GM18870 (cell line): Measurements from ENCODE around the gene ADAM15.

ENCODE experiments used
- ATAC-seq: cut with Tn5 transposase; IDR thresholded peaks from one replicate; pipeline ENCODE4 v1.9.1; 2021; ENCODE audit warnings: moderate library complexity; ENCODE audit not compliant: unreplicated experiment

ADAM15 gene

DNA sequence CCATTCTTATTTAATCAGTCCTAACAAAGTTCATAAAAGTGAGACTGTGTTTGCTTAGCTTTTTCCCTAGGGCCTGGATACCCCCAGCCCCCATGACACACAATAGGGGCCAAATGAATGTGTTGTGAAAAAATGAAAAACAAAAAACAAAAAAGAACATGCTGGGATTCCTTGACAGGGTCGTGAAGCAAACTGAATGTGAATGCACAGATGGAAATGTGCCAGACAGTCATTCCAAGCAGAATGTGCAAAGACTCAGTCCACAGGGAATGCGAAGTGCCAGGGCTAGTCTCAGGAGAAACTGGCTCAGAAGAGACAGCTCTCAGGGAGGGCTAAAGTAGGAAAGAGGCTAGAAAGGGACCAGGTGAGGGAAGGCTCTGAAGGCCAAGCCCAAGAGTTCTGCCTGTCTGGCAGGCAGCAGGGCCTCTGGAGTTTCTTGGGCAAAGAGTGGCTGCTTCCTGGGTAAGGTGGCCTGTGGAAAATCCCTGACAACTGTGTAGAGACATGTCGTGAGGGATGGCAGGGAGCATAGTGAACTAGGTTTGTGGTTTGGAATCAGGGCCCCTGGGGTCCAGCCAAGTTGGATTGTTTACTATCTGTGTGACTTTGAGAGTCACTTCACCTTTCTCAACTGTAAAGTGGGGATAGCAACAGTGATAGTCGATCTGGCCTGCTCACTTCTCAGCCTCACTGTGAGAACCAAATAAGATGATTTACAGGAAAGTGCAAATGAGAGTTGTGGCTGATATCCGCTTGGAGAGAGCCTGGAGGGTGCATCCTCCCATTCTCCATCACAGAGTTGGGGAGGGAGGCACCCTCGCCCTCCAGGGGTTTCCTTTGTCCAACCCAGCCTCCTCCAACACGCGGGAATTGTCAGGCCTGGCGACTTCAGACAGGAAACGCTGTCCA, 1.2 kb upstream of the ADAM15 start:
- no peak for ATAC-seq

DNA sequence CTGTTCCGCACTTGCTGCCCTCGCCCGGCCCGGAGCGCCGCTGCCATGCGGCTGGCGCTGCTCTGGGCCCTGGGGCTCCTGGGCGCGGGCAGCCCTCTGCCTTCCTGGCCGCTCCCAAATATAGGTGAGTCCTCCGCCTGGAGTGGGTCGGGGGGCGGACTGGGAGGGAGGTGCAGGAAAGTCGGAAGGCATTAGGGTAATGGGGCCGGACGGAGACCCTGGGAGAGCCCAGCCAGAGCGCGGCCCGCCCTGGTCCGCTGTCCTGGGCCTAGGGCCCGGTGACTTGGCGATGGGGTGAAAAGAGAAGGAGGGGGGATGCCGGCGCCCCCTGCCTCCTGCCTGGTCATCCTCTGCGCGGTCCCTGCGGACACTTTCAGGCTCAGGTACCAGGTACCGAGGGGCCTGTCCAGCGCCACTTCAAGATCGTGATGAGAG, 243 bp downstream of the ADAM15 start:
- no peak for ATAC-seq

DNA sequence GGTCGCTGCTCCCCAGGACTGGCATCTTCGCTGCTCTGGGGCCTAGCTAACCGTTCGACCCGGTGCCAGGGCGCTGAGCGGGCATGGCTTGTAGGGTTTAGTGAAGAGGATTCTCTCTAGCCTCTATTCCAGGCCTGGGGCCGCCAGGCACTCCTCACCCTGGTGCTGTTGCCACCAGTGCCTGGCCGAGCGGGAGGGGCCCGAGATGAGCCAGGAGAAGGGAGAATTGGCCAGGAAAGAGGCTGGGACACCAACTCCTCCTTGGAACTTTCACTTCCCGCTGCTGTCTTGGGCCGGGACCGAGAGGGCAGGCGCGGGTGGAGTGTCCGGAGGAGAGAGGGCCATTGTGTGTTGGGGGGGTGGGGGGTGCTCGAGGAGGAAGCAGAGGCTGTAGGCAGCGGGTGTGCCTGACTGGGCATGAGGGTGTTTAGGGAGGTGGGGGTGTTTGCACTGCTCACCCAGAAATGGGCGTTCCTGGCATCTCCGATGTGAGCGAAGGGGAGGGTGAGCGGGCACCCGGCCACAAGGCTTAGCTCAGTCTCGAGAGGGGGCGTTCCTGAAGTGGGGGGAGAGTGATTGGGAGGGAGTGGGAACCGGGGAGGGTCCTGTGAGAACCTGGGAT, 772 bp downstream of the ADAM15 start:
- no peak for ATAC-seq

DNA sequence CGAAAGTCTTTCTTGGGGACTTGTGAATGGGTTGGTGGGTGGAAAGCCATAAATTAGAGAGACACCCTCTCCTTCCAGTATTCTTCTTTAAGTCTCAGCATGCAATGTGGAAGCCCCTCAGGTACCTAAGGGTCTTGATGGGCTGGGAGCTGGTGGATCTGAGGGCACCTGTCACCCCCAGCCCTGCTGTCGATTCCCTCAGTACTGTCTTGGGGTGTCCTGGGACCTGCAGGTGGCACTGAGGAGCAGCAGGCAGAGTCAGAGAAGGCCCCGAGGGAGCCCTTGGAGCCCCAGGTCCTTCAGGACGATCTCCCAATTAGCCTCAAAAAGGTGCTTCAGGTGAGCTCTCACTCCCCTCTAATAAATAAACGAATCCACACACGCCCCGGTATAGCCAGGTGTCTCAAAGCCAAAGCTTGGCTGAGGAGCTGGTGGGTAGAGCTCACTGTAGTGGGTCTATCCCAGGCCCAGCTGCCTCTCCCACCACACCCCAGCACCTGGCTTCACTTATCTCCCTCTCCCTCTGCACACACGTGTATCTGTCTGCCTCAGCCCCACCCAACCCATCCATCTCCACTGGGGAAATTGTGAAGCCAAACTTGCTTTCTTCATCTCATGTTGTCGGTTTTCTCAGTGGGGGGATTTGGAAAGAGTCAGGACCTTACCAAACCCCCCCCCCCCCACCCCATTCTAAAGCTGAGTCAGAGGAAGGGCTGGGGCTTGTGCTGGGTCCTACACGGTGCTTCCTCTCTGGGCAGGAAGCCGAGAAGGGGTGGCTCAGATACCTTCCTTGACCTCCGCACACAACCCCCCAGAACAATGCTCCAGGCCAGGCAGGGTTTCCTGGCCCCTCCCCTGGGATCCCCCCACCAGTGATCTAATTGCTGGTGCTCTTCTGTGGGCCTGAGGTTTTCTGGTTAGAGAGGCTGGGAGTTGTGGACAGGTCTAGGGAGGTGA, 1.6 kb downstream of the ADAM15 start:
- ATAC-seq, result no peak

DNA sequence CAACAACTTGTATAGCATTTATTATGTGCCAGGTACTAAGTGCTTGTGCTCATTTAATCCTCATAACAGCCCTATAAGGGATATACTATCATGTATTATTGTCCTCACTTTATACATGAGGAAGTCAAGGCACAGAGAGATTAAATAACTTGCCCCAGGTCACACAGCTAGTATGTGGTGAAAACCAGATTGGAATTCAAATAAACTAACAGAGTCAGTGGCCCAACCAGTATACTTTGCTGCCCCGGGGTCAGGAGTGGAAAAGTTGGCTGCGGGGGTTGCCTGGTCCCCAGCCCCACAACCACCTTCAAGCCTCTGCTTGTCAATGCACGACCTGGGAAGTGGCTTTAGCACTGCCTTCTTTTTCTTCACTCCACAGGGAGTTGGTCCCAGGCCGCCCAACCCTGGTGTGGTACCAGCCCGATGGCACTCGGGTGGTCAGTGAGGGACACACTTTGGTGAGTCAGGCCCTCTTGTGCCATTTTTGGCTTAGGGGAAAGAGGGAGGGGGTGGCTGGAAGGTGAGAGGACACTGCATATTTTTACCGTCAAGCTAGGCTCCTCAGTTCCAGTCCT, 2.5 kb downstream of the ADAM15 start:
- no peak for ATAC-seq

DNA sequence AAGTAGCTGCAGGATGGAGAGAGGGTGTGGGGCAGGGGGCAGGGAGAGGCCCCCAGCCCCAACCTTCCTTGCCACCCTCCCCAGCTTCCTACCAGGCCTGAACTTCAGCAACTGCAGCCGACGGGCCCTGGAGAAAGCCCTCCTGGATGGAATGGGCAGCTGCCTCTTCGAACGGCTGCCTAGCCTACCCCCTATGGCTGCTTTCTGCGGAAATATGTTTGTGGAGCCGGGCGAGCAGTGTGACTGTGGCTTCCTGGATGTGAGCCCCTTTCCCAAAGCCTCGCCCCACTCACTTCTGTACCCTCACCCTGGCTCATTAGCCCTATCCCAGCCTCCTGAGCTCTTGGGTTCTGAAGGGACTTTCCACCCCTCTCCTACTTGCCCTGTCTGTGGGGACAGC, 6.0 kb downstream of the ADAM15 start:
- no peak for ATAC-seq

DNA sequence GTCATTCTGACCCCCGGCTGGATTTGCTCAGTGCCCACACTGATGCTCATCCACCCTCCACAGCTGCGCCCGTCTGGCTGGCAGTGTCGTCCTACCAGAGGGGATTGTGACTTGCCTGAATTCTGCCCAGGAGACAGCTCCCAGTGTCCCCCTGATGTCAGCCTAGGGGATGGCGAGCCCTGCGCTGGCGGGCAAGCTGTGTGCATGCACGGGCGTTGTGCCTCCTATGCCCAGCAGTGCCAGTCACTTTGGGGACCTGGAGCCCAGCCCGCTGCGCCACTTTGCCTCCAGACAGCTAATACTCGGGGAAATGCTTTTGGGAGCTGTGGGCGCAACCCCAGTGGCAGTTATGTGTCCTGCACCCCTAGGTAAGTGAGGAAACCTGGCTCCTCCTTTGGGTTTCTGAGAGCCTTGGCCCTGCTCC, 6.7 kb downstream of the ADAM15 start:
- no peak for ATAC-seq

DNA sequence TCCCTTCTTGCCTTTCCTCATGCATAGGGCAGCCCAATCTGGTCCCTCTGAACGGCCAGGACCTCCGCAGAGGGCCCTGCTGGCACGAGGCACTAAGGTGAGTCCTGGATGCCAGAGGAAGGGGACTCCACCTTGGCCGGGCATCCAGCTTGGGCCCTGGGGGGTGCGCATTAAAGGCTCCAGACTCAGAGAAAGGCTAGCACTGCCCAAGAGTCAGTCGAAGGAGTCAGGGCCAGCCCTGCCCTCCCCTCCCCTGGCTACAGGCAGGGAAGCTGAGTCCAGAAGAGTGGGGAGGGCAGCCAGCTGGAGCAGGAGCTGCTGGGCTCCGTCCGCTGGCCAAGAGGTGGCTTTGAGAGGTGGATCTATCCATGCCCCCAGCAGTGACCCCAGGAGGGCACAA, 9.6 kb downstream of the ADAM15 start:
- no peak for ATAC-seq

DNA sequence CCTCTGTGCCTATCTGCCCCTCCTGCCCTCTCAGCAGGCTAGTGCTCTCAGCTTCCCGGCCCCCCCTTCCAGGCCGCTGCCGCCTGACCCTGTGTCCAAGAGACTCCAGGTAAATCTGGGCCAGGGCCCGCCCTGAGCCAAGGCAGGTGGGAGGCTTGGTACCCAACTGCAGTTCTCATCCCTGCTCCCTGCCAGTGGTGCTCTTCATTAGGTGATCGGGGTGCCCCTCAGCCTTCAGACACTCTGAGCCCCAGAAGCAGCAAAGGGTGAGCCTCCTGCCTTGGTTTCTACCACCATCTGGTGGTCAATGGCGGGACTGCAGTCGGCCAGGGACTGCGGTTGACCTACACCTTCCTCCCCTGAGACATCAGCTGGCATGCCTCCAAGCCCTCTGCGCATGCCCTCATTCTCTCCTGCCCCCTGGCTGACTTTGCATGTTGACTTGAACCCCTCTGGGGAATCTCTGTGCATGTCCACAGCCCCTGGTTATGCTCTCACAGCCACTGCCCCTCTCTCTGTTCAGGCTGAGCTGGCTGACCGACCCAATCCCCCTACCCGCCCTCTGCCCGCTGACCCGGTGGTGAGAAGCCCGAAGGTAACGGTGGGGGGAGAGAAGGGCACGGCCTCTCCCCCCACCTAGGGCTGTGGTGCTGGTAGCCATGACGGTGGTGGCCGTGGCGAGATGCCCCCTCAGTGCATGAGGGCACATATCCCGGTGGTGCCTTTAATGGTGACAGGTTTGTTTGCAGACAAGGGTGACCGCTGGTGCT, 10.4 kb downstream of the ADAM15 start:
- no peak for ATAC-seq

DNA sequence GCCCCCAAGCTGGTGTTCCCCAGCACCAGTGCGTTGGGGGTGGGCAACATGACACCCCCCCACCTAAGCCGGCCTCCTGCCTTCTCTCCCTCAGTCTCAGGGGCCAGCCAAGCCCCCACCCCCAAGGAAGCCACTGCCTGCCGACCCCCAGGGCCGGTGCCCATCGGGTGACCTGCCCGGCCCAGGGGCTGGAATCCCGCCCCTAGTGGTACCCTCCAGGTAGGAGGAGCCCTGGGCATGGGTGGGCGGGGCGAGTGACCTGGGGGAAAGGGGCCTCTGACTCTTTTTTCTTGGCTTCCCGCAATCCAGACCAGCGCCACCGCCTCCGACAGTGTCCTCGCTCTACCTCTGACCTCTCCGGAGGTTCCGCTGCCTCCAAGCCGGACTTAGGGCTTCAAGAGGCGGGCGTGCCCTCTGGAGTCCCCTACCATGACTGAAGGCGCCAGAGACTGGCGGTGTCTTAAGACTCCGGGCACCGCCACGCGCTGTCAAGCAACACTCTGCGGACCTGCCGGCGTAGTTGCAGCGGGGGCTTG, 11.1 kb downstream of the ADAM15 start:
- no peak for ATAC-seq

DNA sequence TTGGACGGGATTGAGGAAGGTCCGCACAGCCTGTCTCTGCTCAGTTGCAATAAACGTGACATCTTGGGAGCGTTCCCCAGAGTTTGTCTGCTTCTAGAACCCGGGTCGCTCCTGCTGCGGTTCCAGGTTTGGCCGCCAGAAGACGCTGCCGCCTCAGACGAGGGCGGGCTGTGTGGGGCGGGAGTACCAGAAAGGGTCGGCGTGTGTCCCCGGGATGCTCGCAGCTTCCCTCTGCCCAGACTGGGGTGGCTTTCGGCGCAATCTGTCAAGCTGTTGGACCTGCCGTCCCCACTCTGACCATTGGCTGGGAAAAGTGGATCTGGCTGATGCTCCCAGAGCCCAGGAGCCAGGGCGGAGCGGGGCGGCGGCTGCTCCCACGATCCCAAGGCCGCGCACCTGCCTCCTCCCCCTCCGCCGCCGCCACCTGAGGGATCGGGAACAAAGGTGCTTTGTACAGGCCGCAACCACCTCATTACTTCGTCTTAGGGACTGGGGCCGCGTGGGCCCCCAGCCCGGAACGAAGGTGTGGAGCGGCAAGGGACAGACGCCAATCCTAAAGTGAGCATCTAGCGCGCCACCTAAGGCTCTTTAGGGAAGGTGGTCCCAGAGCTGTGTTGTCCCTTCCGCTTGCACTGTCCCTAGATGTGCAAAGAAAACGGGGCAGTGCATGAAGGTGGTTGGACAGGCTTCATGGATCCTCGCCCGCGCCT, 11.7 kb downstream of the ADAM15 start:
- no peak for ATAC-seq

DNA sequence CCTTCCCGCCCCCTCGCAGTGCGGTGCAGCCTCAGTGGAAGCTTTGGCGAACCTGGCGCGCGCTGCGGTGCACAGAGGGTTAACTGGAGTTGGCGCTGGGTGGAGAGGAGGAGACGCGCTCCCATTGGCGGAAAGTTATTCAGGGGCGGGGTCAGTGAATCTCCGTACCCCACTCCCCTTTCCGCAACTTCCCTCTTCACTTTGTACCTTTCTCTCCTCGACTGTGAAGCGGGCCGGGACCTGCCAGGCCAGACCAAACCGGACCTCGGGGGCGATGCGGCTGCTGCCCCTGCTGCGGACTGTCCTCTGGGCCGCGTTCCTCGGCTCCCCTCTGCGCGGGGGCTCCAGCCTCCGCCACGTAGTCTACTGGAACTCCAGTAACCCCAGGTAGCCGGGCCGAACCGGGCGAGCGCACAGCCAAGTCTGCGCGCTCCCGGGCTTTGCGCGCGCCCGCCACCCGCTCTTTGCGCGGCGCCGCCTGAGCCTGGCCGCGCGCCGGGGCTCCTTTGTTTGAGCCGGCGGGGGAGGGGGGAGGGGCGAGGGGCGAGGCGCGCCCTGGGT, 12.5 kb downstream of the ADAM15 start, which contains the start of gene EFNA4:
EFNA4 (plus strand) TSS at position 191 of the 561 bp plus-strand sequence; CDS start at position 275, 84 bp downstream.
- ATAC-seq, result peak; percentile 56

DNA sequence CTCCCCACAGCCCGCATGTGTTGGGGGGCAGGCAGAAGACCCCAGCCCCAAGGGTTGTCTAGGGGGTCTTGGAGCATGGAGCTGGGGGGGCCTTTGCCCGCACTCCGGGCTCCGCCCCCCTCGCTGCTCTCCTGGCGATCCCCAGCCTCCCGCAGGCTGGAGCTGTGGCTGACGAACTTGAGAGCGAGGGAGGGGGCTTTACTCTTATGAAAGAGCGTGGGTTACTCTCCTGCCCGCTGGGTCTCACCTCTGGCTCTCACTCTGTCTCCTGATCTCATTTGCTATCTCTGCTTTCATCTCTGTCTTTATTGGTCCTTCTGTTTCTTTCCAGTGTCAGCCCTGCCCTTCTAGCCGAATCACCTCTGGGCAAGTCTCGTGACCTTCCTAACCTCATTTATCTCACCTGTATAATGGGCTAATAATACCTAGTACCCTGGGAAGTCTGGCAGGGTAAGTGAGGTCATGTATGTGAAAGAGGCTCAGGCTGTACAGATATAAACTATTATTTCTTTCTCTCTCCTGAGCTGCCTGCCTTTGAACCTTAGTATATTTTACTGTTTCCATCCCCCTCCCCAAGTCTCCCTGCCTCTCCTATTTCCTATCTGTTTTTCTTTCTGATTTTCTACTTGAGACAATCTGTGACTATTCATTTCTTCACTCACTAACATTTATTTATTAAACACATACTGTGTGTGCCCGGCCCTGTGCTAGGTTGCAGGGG, 13.2 kb downstream of the ADAM15 start:
- no peak for ATAC-seq

DNA sequence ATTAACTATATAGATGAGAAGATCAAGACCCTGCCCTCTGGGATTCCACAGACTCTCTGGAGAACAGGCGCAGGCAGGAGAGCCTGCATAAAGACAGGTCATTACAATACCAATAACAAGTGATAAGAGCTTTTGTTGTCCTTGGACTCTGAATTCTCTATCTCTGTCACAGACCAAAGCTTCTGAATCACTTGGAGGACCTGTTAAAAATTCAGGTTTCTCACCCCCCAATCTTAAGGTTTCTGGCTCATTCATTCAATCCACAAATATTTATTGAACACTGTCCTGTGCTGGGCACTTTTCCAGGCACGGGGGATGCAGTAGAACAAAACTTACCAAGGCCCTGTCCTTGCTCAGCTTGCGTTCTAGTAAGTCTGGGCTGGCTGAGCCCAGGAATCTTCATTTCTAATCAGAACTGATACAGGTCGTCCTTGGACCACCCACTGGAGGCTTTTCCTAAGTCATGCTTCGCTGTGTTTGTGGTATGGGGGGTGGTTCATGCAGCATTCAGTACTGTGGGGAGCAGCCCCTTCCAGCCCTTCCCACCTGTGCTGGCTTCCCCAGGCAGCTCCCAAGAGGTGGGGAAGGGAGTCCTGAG, 13.8 kb downstream of the ADAM15 start:
- ATAC-seq, result no peak

DNA sequence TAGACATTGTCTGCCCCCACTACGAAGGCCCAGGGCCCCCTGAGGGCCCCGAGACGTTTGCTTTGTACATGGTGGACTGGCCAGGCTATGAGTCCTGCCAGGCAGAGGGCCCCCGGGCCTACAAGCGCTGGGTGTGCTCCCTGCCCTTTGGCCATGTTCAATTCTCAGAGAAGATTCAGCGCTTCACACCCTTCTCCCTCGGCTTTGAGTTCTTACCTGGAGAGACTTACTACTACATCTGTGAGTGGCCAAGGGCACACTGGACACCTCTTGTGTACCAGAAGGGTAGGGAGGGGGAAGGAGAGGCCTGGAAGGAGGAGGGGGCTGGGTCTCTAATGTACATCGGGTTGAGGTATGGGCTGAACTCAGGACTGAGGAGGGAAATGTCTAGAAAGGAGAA, 15.7 kb downstream of the ADAM15 start:
- no peak for ATAC-seq

DNA sequence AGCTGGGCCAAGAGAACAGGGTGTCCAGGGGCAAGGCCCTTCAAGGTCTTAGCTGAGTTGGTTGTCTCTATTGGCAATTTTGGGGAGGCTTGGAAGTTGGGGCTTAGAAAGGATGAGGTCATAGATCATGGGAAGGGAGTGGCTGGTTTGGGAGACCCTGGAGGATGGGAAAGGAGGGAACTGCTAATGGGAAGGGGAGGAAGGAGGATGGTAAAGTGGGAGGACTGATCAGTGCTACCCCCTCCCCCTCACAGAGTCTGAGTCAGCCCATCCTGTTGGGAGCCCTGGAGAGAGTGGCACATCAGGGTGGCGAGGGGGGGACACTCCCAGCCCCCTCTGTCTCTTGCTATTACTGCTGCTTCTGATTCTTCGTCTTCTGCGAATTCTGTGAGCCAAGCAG, 17.5 kb downstream of the ADAM15 start:
- no peak for ATAC-seq

DNA sequence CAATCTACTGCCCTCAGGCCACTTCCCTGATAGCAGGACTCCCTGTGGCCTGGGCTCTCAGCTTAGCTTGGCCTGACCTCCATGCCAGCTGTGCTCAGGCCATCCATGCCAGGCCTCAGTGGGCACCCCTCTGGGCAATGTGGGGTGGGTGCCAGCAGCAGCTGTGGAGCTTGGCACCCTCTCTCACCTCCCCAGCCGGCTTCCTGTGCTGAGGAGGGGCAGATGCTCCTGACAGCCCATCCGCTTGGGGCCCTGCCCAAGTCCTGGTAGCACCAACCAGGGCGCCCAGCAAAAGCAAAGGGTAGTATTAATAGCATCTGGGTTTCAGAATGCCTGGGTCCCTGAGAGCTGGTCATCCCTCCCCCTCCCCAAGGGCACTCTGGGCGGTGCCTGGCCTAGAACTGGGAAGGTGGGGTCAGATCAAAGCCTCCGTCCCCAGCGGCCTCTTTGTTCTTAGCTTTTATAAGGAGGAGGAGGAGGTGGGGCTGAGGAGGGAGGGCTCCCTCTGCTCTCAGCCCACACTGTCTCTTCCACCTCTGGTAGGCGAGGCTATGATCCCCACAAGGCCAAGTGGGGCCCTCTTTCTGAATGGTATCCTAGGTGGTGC, 18.5 kb downstream of the ADAM15 start:
- ATAC-seq, result no peak
